Measurements from ENCODE around the gene IMMP2L.

The IMMP2L gene

DNA sequence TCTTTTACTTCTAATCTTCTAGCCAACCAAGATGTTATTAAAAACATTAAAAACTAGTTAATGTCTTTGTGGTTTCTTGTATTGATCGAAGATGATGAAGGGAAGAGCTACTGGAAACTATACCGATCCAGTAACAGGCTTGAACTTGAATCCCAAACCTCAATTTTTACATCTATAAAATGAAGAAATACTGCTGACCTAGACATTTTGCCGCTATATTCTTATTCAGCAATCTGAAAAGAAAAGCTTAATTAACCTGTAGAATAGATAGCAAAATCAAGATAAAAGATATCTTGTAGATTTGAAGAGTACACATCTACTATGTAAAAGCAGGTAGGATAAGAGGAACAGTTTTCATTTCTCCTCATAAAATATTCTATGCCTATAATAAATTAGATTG is 797.4 kb downstream of the IMMP2L start:
- no peak for DNase-seq

DNA sequence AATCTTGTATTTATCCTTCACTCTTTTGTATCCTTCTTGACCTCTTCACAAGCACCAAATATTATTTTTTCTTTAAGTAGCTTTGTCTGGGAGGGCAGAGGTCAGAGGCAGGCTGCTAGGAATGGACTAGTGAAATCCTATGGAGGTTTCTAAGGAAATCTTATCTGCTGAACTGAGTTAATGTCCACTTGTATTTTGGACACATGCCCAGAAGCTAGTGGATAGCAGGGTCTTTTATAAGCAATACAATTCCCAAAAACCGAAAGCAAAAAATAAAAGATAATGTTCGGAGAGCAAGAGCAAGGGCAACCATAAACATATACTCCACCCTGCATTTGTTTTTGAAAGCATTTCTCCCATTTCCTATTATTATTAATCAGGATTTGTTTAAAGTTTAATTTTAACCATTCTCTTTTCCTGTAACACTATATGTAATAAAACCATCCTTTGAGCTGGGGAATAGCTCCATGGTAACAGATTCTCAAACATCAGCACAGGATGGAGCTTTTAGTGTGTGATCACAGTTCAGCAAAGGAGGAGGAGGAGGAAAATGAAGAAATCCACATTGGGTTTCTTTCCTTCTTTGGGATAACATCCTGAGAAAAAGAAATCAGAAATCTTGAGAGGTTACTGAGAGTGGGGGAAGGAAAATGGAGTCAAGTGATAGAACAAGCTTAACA is 799.6 kb downstream of the IMMP2L start:
- DNase-seq: no peak

GRCh38 chr7:110760341-110760740 is 802.0 kb downstream of the IMMP2L start:
- no peak for DNase-seq

DNA sequence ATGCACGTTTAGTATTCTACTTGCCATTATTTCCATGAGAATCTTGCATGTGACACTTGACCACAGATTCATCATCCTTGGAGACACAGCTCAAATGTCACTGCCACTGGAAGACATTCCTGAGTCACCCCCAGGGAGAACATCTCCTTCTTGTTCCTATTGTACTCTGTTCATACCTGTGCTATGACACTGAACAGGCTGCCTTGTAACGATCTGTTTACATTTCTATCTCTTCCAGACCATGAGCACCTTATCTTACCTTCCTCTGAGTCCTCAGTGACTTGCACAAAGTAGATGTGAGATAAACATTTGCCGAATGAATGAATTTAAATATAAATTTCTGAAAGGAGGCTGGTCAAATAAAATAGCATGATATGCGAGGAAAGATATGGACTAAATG is 803.2 kb downstream of the IMMP2L start:
- DNase-seq: no peak

GRCh38 chr7:110754649-110755048 is 807.6 kb downstream of the IMMP2L start:
- DNase-seq: no peak

- no peak for DNase-seq
Observed at GRCh38 chr7:110750931-110751605, 811.2 kb downstream of the IMMP2L start.

GRCh38 chr7:110733221-110733620 is 829.1 kb downstream of the IMMP2L start:
- DNase-seq: no peak

- no peak for DNase-seq
Observed at GRCh38 chr7:110724811-110725210, 837.5 kb downstream of the IMMP2L start.

DNA sequence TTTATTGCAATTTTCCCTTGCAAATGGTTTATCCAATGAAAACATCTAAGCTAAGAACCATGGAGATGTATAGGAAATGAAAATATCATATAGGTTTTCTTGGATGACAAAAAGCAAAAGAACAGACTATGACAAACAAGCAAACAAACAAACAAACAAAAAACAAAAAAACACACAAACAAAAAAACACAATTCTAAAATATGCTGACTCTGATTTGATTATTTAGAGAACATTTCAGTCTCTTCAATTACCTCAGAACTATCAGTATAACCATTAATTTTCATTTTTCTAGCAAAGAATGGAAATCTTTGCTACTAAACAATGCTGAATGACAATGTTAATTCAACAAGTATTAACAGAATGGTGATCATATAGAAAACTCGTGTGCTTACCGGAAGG is 840.9 kb downstream of the IMMP2L start:
- no peak for DNase-seq

DNA sequence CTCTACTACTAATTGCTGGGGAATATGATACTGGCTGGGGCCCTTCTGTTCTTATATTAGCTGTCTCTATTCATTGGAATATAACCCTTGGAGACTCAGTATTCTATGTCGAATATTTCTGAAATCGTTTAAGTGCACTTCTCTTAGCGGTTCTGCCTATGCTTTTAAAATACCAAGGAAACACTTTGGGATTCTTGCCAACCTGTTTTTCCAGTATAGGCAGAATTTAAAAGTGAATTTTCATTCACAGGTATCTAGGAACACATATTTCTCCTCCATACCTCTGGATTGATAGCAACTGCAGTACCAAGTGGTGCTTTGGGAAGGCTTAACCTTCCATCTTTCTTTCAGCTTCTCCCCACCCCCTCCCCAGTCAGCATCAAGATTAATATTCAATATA is 841.7 kb downstream of the IMMP2L start:
- DNase-seq: no peak

GRCh38 chr7:110719741-110720140 is 842.6 kb downstream of the IMMP2L start:
- DNase-seq: no peak

DNA sequence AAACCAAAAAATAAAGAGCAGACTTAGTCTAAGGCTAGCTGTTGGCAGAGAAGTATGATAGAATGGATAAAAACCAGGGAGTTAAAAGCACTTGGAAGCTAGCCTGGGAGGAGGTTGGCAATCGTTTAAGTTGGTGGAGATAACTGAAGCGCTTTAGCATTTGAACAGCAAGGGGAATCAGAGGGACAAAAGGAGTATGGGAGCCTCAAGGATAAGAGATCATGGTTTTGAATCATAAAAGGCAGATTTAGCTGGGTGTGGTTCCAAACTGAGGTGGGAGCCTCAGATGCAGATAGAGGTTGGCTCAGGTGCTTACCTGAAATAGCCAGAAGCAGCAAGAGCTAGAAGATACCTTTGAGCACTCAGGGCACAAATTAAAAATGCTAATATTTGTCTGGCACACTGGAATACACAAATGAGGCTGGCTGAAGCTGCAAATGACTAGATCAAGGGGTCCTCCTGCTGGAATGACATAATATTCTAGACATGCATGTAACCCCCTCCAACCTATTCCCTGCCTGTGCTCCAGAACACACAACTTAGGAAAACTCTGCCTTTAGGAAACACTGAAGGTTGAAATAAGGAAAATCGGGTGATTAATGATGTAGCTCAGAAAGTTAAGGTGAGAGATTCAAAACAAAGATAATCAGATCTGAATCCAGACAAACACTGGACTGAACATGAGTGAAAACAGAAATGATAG is 843.6 kb downstream of the IMMP2L start:
- DNase-seq: no peak

DNA sequence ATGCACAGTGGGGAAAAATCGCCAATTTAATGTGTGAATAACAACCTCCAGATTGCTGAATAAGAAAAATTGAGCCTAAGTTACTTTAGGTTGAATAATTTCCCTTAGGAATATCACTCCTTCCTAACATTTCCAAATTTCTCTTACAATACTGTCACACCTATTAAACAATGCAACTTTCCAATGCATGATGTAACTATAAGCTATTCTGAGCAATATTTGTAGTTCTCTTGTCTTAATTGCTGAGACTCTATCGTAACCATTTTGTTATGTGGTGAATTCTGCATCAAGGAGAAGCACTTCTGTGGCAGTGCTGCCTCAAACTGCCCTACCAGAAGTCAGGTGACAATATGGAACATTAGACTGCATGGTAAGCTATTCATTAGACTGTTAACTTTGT is 858.1 kb downstream of the IMMP2L start:
- DNase-seq: no peak

GRCh38 chr7:110698576-110698975 is 863.7 kb downstream of the IMMP2L start:
- no peak for DNase-seq

GRCh38 chr7:110693344-110693743 is 868.9 kb downstream of the IMMP2L start:
- no peak for DNase-seq

DNA sequence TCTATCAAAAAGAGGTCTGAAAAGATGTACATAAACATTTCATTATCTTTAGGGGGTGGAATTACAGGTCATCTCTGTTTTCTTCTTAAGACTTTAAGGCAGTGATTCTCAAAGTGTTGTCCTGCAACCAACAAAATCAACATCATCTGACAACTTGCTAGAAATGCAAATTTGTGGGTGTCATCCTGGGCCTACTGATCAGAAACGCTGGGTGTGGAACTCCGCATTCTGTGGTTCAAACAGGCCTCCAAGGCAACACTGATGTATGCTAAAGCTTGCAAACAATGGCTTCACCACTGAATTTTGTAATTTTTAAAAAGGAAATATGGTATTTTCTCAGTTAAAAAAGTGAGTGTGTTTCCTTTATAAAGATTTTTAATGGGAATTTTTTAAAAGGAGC is 873.4 kb downstream of the IMMP2L start:
- no peak for DNase-seq

DNA sequence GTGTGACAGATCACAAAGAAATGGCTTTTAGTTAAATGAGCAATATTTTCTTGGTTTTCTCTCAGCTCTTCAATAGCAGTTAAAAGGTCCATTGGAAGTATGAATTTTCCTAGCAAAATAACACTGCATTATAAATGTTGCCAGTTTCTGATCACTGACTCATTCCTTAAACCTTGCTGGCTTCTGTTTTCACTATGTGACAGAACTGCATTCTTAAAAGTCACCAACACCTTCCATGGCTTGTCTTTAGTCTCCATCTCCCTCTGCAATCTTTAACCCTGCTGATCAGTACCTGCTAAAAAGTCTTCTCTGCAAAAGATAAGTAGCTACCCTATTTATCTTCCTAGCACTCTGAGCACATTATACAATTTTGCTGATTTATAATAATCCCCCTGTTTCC is 876.4 kb downstream of the IMMP2L start:
- DNase-seq: no peak

GRCh38 chr7:110681941-110682340 is 880.4 kb downstream of the IMMP2L start:
- no peak for DNase-seq

- DNase-seq: no peak
Observed at GRCh38 chr7:110677405-110677804, 884.9 kb downstream of the IMMP2L start.

DNA sequence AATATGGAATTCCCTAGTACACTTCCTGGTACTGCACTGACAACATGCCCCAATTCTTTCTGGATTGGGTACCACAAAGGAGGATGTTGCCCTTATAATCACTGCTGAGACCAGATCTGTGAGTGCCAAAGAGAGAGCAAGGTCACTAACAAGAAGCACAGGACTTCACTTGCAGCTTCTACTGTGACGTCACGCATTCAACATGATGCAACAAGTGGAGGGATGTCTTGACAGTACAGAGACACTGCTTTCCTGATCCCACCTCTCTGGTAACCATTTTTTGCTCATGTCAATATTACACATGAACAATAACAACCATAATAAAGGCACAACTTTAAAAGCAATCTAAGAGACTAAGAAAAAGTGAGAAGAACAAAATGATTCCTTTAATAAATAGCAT is 885.5 kb downstream of the IMMP2L start:
- DNase-seq: no peak

- no peak for DNase-seq
Observed at GRCh38 chr7:110675383-110676103, 886.7 kb downstream of the IMMP2L start.

GRCh38 chr7:110673148-110673547 is 889.1 kb downstream of the IMMP2L start:
- no peak for DNase-seq

DNA sequence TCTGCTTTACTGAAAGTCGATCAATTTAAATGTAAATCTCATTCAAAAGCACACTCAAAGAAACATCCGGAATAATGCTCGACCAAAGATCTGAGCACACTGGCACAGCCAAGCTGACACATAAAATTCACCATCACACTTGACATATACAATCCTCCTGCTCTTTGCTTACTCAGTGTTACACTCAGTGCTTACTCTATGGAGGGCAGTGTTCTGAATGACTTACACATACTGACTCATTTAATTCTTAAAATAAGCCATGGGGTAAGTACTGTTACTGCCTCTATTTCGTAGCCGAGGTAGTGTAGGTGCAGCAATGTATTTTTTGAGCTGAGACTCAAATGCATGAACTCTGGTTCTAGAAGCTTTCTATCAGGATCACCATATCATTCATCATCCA is 892.9 kb downstream of the IMMP2L start:
- DNase-seq: no peak

- no peak for DNase-seq
Observed at GRCh38 chr7:110664803-110665202, 897.5 kb downstream of the IMMP2L start.
